Brain microvascular endothelial cell (primary cell): ENCODE data around the gene MGST3.

Source experiments
- DNase-seq: peaks from one replicate; pipeline ENCODE4 v3.0.0-alpha.2; 2020
- H3K27ac ChIP-seq: fragments of 250-450 bp; sonication (Bioruptor Pico); 2 replicates; pipeline ENCODE4 v1.5.1; 2020; ENCODE audit warnings: mild to moderate bottlenecking, moderate library complexity
- H3K27me3 ChIP-seq: fragments of 250-450 bp; sonication (Bioruptor Pico); replicated peaks from 2 replicates; pipeline ENCODE4 v1.5.1; 2020; ENCODE audit warnings: mild to moderate bottlenecking
- H3K36me3 ChIP-seq: fragments of 250-450 bp; sonication (Bioruptor Pico); replicated peaks from 2 replicates; pipeline ENCODE4 v1.5.1; 2020; ENCODE audit warnings: mild to moderate bottlenecking
- H3K4me3 ChIP-seq: 2 replicates; pipeline ENCODE4 v1.5.1; 2011; ENCODE audit warnings: low read depth, mild to moderate bottlenecking, control low read depth, low read length, moderate library complexity
- CTCF ChIP-seq: IDR thresholded peaks from 2 replicates; pipeline ENCODE4 v1.5.1; 2011; ENCODE audit warnings: low read depth, mild to moderate bottlenecking, moderate library complexity, low read length, control low read depth, inconsistent platforms; ENCODE audit errors: missing control alignments
- in situ Hi-C: cut with HindIII; loops from 2 replicates; pipeline ENCODE4 v1.10.0; 2017; ENCODE audit warnings: low sequenced_read_pairs, low pct_ligation_motif_present

MGST3 gene

GRCh38 chr1:165632152-165632469 lies 1.1 kb downstream of the MGST3 start:
- Histone ChIP-seq H3K27ac (peak overlapping the region; percentile 83), H3K27me3 (no peaks in the 10 kb centered on the region), H3K4me3 (peak overlapping the region; percentile 97), H3K36me3 (no peaks in the 10 kb centered on the region)
- in situ Hi-C loops: no loop called here
- no peak for DNase-seq
- TF ChIP-seq CTCF: no peak

- Histone ChIP-seq H3K27me3 (no peaks in the 10 kb centered on the region), H3K27ac (peak overlapping the region; percentile 83), H3K36me3 (no peaks in the 10 kb centered on the region), H3K4me3 (peak overlapping the region; percentile 97)
- DNase-seq: no peak
- TF ChIP-seq CTCF: no peak
- in situ Hi-C loops: no loop called here
These were observed 1.5 kb downstream of the MGST3 start for GRCh38 chr1:165632491-165632890.

DNA sequence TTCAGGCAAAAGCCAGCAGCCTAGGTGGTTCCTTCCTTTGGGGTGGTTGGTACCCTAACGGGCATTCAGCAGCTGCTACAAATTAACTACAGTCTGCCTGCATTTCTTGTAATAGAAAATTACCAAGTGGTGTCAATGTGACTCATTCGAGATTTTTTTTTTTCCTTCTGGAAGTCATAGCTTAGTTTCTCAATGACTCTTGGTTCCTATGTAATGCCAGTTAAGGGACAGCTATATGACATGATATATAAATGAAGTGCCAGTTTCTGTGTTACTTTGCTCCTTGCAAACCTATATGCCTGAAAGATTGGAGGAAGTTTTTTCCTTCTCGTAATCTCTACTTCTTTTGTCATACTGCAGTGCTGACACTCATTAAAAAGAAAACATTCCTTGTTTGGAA lies 2.6 kb downstream of the MGST3 start:
- in situ Hi-C loops: no loop called here
- no peak overlapping the region for H3K27ac ChIP-seq
- H3K4me3 ChIP-seq: no peak overlapping the region
- no peak for TF ChIP-seq CTCF
- no peak for DNase-seq
- H3K27me3 ChIP-seq: no peaks in the 10 kb centered on the region
- no peaks in the 10 kb centered on the region for H3K36me3 ChIP-seq

- H3K36me3 ChIP-seq: no peaks in the 10 kb centered on the region
- TF ChIP-seq CTCF: no peak
- in situ Hi-C loops: no loop called here
- no peak overlapping the region for H3K27ac ChIP-seq
- DNase-seq: no peak
- no peaks in the 10 kb centered on the region for H3K27me3 ChIP-seq
- no peak overlapping the region for H3K4me3 ChIP-seq
These were observed 3.3 kb downstream of the MGST3 start for GRCh38 chr1:165634154-165634921.

DNA sequence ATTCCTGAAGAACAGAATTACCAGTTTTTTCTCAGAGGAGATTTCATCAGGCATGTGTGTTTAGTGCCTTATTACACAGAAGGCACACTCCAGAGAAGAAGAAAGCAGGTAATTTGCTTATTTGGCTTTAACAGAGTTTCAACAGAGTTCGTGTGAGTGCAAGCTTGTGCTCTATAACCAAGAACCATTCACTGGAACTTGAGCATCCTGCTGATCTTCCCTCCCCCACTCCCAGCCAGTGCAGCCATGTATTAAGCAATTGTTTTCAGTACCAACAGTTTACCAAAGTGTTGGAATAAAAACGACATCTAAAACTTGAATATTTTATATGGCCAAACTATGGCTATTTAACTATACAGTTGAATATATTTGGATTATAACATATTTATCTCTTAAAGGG lies 4.3 kb downstream of the MGST3 start:
- no peak for DNase-seq
- in situ Hi-C loops: no loop called here
- H3K27ac ChIP-seq: no peak overlapping the region

More for the DNA sequence above, 4.3 kb downstream of the MGST3 start:
- TF ChIP-seq CTCF: no peak
- Histone ChIP-seq H3K27me3 (no peaks in the 10 kb centered on the region), H3K4me3 (no peak overlapping the region), H3K36me3 (no peaks in the 10 kb centered on the region)
